ENCODE measurements around the gene ZCCHC24. TPM values are rescaled to one million over a fixed set of nuclear protein-coding genes. Genes with fewer than 3 reads are reported as not detected.

The ZCCHC24 gene
- polyA plus RNA-seq, 3 donors, result 18.3 to 25.5 (median 22.5) TPM

DNA sequence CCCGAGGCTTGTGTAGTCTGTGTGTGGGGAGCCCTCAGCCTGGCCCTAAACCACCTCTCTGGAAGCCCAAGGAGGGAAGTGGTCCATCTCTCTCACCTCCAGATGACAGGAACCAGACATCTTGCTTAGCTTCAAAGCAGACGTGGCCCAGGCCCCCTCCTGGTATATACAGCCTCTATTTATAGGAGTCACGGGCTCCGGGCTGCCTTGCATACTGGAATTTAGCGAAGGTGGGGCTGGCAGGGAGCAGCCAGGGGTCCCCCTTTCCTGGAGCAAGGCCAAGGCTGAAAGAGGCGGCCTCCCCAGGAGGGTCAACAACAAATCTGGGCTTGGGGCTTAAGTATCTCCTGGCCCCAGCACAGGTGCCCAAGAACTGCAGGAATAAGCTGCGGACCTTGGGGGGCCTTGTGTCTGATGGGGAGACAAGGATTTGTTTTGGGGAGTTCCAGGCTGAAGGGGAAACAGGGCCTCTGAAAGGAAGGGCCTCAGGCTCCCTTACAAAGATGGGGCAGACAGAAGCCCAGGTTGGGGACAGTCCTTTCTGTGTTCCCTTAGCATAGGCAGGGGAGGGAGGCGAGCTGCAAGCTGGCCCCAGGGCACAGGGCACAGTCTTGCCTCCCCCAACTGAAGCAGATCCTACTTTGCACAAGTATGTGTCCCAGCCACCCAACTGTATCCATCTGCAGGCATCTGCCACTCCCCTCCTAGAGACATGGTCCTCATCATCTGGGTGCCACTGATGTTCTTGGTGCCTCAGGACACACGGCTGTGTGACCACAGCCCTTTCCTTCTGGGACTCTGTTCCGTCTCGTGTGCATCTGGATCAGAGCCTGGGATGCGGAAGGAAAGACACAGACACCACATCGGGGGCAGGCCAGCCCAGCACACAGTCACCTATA is 11.9 kb downstream of the ZCCHC24 start:
- no peak for DNase-seq

- no peak for DNase-seq
These were observed 13.3 kb downstream of the ZCCHC24 start for GRCh38 chr10:79431891-79432831.

GRCh38 chr10:79431428-79431827 is 14.0 kb downstream of the ZCCHC24 start:
- DNase-seq, result no peak

GRCh38 chr10:79430936-79431335 is 14.5 kb downstream of the ZCCHC24 start:
- no peak for DNase-seq

GRCh38 chr10:79430325-79430905 is 15.0 kb downstream of the ZCCHC24 start:
- DNase-seq, result no peak

- DNase-seq, result no peak
These were observed 15.7 kb downstream of the ZCCHC24 start for GRCh38 chr10:79429751-79430150.

GRCh38 chr10:79427965-79428364 is 17.5 kb downstream of the ZCCHC24 start:
- no peak for DNase-seq

- no peak for DNase-seq
These were observed 20.3 kb downstream of the ZCCHC24 start for GRCh38 chr10:79425074-79425532.

DNA sequence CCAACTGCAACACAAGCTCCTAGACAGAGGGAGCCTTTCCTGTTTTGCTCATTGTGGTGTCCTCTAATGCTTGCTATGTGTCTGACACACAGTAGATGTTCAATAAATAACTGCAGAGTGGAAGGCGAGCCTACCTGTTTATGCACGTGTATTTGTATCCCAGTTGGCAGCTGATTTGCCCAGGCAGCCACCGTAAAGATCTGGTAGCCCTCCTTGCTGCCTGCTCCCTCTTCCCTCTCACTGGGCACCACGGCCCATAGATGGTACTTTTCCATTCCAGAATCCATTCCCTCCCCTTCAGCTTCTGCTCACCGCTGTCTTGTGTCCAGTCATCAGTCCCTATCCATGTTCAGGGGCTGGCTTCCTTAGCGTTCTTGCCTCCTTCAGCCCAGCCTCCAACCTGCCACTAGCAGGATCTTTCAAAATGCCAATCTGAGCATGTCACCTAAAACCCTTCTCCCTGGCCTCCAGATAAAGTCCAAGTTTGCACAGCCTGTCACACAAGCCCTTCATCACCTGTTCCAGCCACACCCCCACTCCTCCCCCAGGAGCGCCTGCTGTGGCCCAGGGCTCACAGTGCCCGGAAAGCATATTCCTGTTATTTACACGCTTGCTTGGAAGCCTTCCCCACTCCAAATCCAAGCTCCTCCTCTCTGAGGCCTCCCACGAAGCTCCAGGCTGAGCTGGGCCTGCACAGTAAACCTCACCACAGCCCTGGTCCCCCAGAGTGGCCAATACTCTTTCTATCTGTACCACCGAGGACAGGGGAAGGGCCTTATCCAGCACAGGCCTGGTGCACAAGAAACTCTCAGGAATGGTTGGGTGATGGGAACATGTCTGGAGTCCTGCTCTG is 21.0 kb downstream of the ZCCHC24 start:
- DNase-seq, result no peak

DNA sequence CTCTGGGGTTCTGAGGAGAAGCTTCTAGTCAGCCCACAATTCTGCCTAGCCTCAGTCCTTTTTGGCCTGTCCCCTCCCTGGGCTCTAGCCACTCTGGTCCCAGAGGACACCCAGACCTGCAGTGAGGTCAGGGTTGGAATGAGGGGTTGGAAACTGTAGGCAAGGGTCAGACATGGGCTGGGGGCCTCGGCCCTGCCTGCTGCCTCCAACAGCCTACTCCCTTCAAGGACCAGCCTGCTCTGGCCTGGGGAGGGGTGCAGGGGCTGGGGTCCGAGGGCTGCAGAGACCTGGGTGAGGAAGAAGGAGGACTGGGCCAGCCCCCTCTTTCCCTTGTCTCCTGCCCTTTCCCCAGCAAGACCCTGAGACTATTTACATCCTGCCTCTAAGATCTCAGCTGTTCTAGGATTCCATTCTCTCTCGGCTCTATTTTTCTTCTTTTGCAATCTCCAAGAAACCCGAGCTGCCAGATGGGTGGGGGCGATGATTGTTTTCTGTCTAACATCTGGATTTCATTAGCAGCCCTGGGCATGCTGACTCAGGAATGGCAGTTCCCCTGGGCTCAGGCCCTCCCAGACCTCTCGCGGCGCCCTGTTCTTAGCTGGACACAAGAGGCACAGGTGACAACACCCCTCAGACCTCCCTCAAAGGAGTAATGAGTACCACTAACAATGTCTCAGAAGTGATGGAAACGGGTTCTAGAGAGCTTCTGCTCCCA is 23.1 kb downstream of the ZCCHC24 start:
- DNase-seq, result no peak

DNA sequence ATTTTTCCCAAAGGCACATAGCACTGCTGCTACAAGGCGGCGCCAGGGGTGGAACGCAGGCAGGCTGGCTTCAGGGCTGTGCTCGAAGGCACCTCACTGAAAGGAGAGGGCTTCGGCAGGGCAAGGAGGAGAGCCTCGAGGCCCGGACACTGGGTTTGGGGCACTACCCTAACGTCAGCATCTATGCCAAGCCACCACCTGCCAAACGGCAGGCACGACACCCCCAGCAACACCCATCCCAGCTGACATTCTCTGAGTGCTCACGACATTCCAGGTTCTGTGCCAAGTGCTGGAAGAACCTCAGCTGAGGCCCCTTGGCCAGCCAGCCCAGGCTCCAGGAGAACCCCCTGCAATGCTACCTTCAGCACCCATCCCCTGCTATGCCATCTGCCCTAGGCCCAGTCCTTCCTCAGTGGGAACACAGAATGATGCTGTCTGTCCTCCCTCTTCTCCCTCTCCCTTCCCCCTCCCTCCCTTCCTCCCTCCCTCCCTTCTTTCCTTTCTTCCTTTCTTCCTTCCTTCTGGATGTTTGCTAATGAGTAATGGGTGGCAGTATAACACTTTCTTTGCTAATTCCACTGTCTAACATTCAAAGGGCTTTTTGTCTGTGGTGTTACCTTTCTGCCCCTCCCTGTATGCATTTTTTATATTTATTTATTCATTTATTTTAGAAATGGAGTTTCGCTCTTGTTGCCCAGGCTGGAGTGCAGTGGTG is 24.3 kb downstream of the ZCCHC24 start:
- no peak for DNase-seq

GRCh38 chr10:79418886-79419595 is 26.4 kb downstream of the ZCCHC24 start:
- DNase-seq, result no peak

GRCh38 chr10:79418274-79418673 is 27.1 kb downstream of the ZCCHC24 start:
- no peak for DNase-seq

GRCh38 chr10:79417731-79418130 is 27.7 kb downstream of the ZCCHC24 start:
- no peak for DNase-seq

GRCh38 chr10:79417266-79417665 is 28.2 kb downstream of the ZCCHC24 start:
- DNase-seq, result no peak

DNA sequence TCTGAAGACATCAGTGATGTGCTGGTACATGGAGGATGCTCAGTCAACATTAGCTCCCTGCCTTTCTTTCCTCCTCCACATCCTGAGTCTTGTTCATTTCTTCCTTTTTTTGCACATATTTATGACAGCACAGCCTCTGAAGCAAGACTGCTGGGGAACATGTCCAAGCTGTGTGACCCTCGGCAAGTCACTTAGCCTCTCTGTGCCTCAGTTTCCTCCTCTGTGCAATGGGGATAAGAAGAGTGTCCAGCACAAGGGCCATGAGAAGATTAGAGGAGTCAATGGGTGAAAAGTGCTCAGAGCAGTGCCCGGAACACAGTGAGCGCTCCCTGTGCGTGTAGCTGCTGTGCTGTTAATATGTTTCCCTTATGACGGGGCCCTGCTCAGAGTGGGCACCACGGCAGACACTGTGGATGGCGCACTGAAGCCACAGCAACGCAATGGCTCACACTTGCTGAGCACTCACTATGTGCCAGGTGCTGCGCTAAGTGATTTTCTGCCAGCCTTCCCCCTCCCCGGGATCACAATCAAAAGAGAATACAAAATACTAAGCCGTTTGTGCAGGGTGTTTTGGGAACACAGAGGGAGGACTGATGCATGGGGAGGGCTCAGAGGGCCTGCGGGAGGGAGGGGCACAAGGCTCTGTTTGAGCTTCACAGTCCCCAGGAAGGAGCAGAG is 28.7 kb downstream of the ZCCHC24 start:
- DNase-seq, result no peak

GRCh38 chr10:79415736-79416577 is 29.5 kb downstream of the ZCCHC24 start:
- DNase-seq, result no peak

- no peak for DNase-seq
These were observed 30.7 kb downstream of the ZCCHC24 start for GRCh38 chr10:79414714-79415113.

All from renal pelvis (tissue), 4 donors.